Aorta (tissue), 5 donors: Measurements from ENCODE around the gene PLK5. TPM values are rescaled to one million over a fixed set of nuclear protein-coding genes. Genes with fewer than 3 reads are reported as not detected.

ENCODE experiments used
- ATAC-seq: fragments of 200-7000 bp; cut with Tn5 transposase; one replicate; pipeline ENCODE4 v1.9.1; 2022; ENCODE audit warnings: moderate library complexity; ENCODE audit not compliant: low FRiP score
- DNase-seq, 2 donors: peaks; one replicate each; pipeline ENCODE4 v3.0.0-alpha.2; 2020
- H3K27ac ChIP-seq, 2 donors: one replicate each; pipeline ENCODE4 v1.5.1; 2013; ENCODE audit warnings: low read length in 2 of 2, mild to moderate bottlenecking in 2 of 2, moderate library complexity in 2 of 2, control low read depth in 1 of 2, inconsistent platforms in 1 of 2, low read depth in 1 of 2
- H3K27me3 ChIP-seq, 2 donors: one replicate each; pipeline ENCODE4 v1.6.1; 2013; ENCODE audit warnings: control low read depth in 1 of 2, low read length in 1 of 2, mild to moderate bottlenecking in 1 of 2, moderate library complexity in 1 of 2; ENCODE audit not compliant: insufficient read depth in 2 of 2, control insufficient read depth in 1 of 2
- H3K36me3 ChIP-seq, 2 donors: one replicate each; pipeline ENCODE4 v1.6.1; 2013; ENCODE audit warnings: control low read depth in 1 of 2, low read length in 1 of 2, mild to moderate bottlenecking in 1 of 2; ENCODE audit not compliant: insufficient read depth in 2 of 2, control insufficient read depth in 1 of 2
- H3K4me1 ChIP-seq, 2 donors: one replicate each; pipeline ENCODE4 v1.6.1; 2013; ENCODE audit warnings: low read length in 2 of 2, control low read depth in 1 of 2, mild to moderate bottlenecking in 1 of 2, moderate library complexity in 1 of 2; ENCODE audit not compliant: insufficient read depth in 2 of 2, control insufficient read depth in 1 of 2
- H3K4me3 ChIP-seq, 2 donors: one replicate each; pipeline ENCODE4 v1.5.1; 2013; ENCODE audit warnings: low read length in 2 of 2, control low read depth in 1 of 2, mild to moderate bottlenecking in 1 of 2
- H3K9me3 ChIP-seq: one replicate; pipeline ENCODE4 v1.6.1; 2013; ENCODE audit warnings: mild to moderate bottlenecking, low read length; ENCODE audit not compliant: control insufficient read depth
- WGBS, 2 donors: extraction: QIAGEN DNeasy Blood & Tissue Kit; methylation state at CpG; one replicate each; pipeline ENCODE4 v1.1.7; 2013; 5-methylcytosine and 5-hydroxymethylcytosine counted together
- intact Hi-C, 2 donors: fragments of 100-400 bp; cut with DNase I; formaldehyde crosslinking; loops; one replicate each; pipeline versions ENCODE4 v1.14.2 to v1.15.0; 2022
- polyA plus RNA-seq, 2 donors: library from polyadenylated mRNA; stranded (reverse); fragments of 200-250 nt; gene quantifications; one replicate each; pipeline ENCODE4 v1.2.3, GENCODE V29; 2013
- total RNA-seq, 2 donors: library from RNA; stranded (reverse); fragmentation: NEBNext Ultra II Directional; extraction: Animal tissue kit (Norgen Biotek cat#: 25700); gene quantifications; one replicate each; pipeline ENCODE4 v1.2.1, GENCODE V29; 2021
- donor health status: healthy with polysubstance abuse.
- donor health status: Bipolar disorder and iron deficiency.
- donor health status: DM: no; HTN: no; CAD: no.
- donor health status: DM: no; HTN: no; CAD: no.
- donor health status: DM: yes; HTN: yes; CAD: no.

The PLK5 gene
- total and polyA plus RNA-seq, 4 donors: 0.15 TPM; not detected in 3

DNA sequence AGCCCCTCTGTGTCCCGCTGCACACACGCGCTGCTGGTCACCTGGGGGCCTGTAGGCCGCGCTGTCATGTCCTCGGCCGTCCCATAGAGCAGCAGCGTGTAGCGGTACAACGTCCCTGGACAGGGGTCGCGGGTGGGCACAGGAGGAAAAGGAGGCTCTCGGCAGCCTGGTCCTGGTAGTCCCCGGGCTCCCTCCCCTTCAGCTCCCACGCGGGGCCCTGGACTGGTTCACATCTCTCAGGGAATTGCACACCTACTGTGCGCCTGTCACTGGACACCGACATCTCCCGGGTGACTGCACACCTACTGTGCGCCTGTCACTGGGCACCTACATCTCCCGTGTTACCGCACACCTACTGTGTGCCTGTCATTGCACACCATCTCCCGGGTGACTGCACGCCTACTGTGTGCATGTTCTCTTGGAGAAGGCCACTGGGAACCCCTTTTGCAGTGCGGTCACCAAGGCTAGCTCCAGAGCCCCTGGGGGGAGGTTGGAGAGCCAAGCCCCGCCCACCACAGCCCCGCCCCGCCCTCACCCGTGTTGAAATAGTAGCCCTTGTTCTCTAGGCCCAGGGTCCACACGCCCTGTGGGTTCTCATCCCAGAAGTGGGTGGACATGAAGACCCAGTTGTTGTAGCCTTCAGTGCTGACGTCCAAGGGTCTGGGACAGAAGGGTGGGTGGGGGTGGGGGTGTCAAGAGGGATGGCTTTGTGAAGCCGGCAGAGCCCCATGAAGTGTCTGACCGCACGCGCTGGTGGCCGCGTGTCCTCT, 41.3 kb upstream of the PLK5 start:
- no peak for DNase-seq
- 80 to 83% methylated on average over 37 of the region's 37 CpGs for WGBS, 2 donors
- no peak overlapping the region for H3K4me3 ChIP-seq
- no peaks in the 10 kb centered on the region for H3K36me3 ChIP-seq
- no peaks in the 10 kb centered on the region for H3K4me1 ChIP-seq
- no peaks in the 10 kb centered on the region for H3K9me3 ChIP-seq
- H3K27ac ChIP-seq: no peak overlapping the region
- intact Hi-C loops: no loop called here
- no peaks in the 10 kb centered on the region for H3K27me3 ChIP-seq
- ATAC-seq: no peak

DNA sequence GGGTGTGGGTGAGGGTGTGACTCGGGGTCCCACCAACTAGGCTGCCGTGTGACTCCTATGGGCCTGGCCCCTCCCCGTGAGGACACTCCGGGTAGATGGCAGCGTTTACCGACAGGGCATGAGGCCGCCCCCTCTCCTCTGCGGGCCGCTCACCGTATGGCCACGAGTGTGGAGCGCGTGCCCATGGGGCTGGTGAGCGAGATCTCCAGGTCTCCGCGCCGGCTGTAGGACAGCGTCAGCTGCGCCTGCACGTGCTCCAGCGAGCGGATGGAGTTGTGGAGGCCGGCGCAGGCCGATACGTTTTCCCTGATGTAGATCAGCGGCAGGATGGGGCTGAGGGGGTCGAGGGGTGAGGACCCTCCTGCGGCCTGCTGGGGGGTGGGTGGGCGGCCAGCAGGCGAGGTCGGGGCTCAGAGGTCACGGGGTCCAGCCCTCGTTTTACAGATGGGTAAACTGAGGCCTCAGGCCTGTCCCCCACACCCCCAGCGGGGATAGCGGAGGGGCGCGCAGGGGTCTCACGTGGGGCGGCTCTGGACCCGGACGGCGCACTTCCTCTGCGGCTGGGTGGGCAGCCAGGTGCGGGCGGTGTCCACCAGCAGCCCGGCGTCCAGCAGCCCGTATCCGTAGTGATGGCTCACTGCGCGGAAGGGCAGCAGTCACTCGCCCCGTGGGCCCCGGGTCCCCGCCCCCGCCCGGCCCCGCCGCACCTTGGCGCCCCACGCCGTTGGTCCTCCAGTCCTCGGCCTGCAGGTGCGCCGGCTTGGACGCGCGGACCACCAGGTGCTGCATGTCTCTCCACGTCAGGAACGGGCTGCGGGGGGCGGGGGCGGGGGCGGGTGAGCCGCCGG, 40.5 kb upstream of the PLK5 start:
- H3K4me1 ChIP-seq: no peaks in the 10 kb centered on the region
- WGBS, 2 donors: 91% methylated on average over 75 to 77 of the region's 77 CpGs
- DNase-seq (no peak), ATAC-seq (no peak)
- no peaks in the 10 kb centered on the region for H3K36me3 ChIP-seq
- H3K4me3 ChIP-seq: no peak overlapping the region
- H3K27me3 ChIP-seq: no peaks in the 10 kb centered on the region
- intact Hi-C loops: no loop called here
- H3K27ac ChIP-seq: no peak overlapping the region
- H3K9me3 ChIP-seq: no peaks in the 10 kb centered on the region

DNA sequence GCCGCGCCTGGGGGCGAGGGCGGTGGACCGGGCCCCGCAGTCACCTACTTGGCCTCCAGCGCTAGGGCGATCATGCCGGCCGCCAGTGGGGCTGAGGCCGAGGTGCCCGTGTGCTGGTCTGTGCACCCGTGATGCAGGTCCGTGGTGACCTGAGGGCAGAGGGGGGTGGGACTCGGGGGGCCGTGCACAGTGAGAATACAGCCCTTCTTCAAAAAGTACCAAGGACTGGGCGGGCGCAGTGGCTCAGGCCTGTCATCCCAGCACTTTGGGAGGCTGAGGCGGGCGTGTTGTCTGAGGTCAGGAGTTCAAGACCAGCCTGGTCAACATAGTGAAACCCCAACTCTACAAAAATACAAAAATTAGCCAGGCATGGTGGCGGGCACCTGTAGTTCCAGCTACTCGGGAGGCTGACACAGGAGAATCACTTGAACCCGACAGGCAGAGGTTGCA, 39.9 kb upstream of the PLK5 start:
- Histone ChIP-seq H3K4me3 (no peak overlapping the region), H3K9me3 (no peaks in the 10 kb centered on the region), H3K36me3 (no peaks in the 10 kb centered on the region), H3K27ac (no peak overlapping the region), H3K27me3 (no peaks in the 10 kb centered on the region), H3K4me1 (no peaks in the 10 kb centered on the region)
- WGBS, 2 donors: 91 to 92% methylated on average over 23 of the region's 23 CpGs
- intact Hi-C loops: no loop called here
- DNase-seq (no peak), ATAC-seq (no peak)

DNA sequence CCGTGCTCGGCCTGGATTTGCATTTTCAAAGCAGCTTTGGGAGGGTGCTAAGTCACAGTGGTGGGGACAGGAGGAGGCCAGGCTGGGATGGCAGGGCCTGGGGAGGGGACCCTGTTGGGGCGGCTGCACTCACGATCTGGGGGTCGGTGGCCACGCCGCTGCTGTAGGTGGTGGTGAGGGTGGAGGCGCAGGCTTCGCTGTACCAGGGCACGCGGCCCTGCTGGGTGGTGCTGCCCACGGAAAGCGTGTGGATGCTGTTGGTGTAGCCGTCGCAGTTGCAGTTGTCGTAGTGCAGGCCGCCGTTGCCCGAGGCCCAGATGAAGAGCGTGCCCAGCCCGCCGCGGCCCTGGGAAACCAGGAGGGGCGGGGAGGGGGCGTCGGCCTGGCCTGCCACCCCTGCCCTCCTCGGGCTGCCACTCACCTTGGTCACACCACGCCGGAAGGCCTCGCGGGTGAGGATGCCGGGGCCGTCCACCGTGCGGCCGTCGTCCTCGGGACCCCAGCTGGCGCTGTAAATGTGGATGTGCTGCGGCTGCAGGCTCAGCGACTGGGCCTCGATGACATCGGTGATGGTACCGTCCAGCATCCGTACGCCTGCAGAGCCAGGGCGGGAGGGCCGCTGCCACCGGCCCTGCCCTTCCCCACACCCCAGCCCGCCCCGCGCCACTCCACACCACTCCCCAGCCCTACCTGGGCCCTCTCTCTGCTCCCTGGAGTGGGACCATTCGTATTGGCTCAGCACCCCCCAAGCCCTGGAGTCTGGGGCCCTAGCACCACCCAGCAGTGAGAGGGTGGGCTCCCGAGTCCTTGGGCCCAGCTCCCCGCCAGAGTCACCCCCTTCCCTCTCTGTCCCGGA, 36.9 kb upstream of the PLK5 start:
- 91 to 94% methylated on average over 34 to 56 of the region's 56 CpGs for WGBS, 2 donors
- DNase-seq: no peak
- no peaks in the 10 kb centered on the region for H3K4me1 ChIP-seq
- no peaks in the 10 kb centered on the region for H3K27me3 ChIP-seq
- no peak overlapping the region for H3K27ac ChIP-seq
- H3K9me3 ChIP-seq: no peaks in the 10 kb centered on the region
- H3K36me3 ChIP-seq: no peaks in the 10 kb centered on the region
- intact Hi-C loops: no loop called here
- H3K4me3 ChIP-seq: no peak overlapping the region
- no peak for ATAC-seq

DNA sequence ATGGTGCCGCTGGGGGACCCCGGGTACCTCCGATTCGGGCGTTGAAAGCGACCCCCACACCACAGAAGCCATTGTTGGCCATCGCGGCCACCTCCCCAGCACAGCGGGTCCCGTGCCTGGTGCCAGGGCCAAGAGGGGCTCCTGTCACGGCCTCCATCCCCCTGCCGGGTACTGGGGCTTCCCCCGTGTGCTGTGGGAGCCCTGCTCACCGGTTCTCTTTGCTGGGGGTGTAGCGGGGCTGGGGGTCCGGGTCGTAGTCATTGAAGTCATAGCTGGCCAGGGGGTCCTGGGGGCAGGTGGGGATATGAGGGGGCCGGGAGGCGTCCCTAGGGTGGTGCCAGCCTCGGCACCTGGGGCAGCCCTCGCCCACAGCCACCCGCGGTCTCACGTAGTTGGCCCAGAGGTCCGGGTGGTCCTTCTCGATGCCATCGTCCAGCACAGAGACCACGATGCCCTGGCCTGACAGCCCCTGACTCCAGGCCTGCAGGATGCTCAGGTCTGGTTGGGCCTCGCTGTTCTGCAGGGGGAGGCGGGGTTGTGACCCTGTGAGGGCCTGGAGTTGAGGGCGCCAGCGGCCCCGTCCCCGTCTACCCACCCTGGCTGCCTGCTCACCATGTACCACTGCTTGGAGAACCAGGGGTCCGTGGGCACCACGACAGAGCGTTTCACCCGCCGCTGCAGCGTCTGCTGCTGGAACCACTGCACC, 36.1 kb upstream of the PLK5 start:
- 92 to 93% methylated on average over 40 of the region's 40 CpGs for WGBS, 2 donors
- intact Hi-C loops: no loop called here
- Histone ChIP-seq H3K27me3 (no peaks in the 10 kb centered on the region), H3K4me3 (no peak overlapping the region), H3K4me1 (no peaks in the 10 kb centered on the region), H3K27ac (no peak overlapping the region), H3K36me3 (no peaks in the 10 kb centered on the region), H3K9me3 (no peaks in the 10 kb centered on the region)
- ATAC-seq (no peak), DNase-seq (no peak)

DNA sequence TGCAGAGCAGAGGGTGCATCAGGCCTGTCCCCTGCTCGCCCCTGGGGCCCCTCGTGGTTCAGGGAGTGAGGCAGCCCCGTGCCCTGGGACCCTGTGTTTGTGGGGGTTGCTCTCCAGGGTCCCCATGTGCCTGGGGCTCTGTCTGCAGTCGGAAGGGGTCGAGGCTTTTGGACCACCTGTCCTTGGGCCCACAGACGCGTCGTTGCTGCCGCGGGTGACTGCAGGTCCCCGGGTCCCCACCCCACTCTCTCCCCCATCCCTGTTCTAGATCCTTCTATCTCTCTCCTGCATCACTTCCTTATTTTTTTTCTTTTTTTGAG, 35.6 kb upstream of the PLK5 start:
- ATAC-seq: no peak
- no peaks in the 10 kb centered on the region for H3K36me3 ChIP-seq
- no peak for DNase-seq

DNA sequence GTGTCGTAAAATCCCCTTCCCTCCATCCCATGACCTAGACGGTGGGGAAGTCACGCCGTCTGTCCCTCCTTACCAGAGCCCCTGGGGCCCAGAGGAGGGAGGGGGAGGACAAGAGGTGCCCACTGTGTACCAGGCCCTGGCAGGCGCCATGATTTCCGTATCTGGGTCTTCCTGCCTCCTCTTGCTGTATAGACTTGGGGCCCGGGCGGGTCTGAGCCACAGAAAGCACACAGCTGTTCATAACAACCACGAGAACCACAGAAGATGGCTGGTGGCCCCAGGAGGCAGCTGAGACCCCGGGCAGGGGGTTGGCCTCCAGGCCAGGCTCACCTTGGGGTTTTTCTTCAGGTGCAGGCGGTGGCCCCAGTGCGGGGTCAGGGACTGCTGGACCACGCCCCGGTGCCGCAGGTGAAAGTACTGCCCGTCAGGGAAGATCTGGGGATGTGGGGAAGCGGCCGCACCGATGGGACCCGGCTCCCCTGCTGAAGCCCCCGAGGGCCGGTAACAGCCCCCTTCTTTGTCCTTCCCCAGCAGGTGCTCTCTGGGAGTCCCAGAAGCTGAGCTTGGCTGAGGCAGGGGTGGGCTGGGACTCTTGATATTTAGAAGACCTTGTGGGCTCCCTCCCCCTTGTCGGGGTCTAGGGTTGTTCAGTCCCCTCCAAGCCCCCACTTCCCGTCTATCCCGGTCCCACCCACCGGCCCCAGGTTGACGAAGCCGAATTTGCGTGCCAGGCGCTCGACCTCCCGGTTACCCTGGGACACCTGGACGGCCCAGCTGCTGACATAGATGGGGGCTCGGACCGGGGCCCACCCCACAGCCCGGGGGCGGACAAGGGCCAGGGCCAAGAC, 34.2 kb upstream of the PLK5 start:
- no peak for ATAC-seq
- H3K27ac ChIP-seq: no peak overlapping the region
- DNase-seq: peak in 1 of 2 donors; percentile 75
- H3K9me3 ChIP-seq: no peaks in the 10 kb centered on the region
- intact Hi-C loops: loop anchor here in 1 of 2 donors (1.0 to 2.0 kb wide), 2 partner anchors 10 to 51 kb away; partner anchors contain the start of genes C19orf25 and RPS15
- 27 to 32% methylated on average over 37 of the region's 37 CpGs for WGBS, 2 donors
- H3K4me1 ChIP-seq: no peaks in the 10 kb centered on the region
- peak overlapping the region; percentile 4 to 54 for H3K4me3 ChIP-seq
- H3K36me3 ChIP-seq: no peaks in the 10 kb centered on the region
- H3K27me3 ChIP-seq: no peaks in the 10 kb centered on the region

More for the DNA sequence above, 35.6 kb upstream of the PLK5 start:
- no peaks in the 10 kb centered on the region for H3K4me1 ChIP-seq
- intact Hi-C loops: no loop called here
- 90 to 94% methylated on average over 10 to 11 of the region's 11 CpGs for WGBS, 2 donors
- no peak overlapping the region for H3K27ac ChIP-seq
- H3K27me3 ChIP-seq: no peaks in the 10 kb centered on the region
- no peak overlapping the region for H3K4me3 ChIP-seq
- H3K9me3 ChIP-seq: no peaks in the 10 kb centered on the region
